LNCAP (cell line): Measurements from ENCODE around the gene ZC3H18.

Experiments
- CTCF ChIP-seq: fragments of 450-650 bp; IDR thresholded peaks from 2 replicates; pipeline ENCODE4 v1.5.1; 2017; ENCODE audit warnings: mild to moderate bottlenecking

Gene ZC3H18

GRCh38 chr16:88558457-88559442 lies 11.5 kb upstream of the ZC3H18 start:
- TF ChIP-seq CTCF = peak; percentile 51; the same call in 1 of the 2 replicates

GRCh38 chr16:88560714-88561484 lies 9.3 kb upstream of the ZC3H18 start:
- no peak for TF ChIP-seq CTCF

- TF ChIP-seq CTCF = peak; percentile 50
Measured at GRCh38 chr16:88561485-88562359, 8.5 kb upstream of the ZC3H18 start.

GRCh38 chr16:88566158-88566557 lies 4.0 kb upstream of the ZC3H18 start:
- TF ChIP-seq CTCF = no peak

- TF ChIP-seq CTCF = no peak
Measured at GRCh38 chr16:88568710-88569613, 1.2 kb upstream of the ZC3H18 start.

- TF ChIP-seq CTCF = no peak
Measured at GRCh38 chr16:88569614-88569984, 604 bp upstream of the ZC3H18 start.
